Measurements from ENCODE around the gene FXN. TPM values are rescaled to one million over a fixed set of nuclear protein-coding genes. Genes with fewer than 3 reads are reported as not detected.

The FXN gene
- total and polyA plus RNA-seq, 2 donors (not counting 3 experiments of a cell fraction or from before 2014, with no cell fraction given), result 18.2 to 21.2 TPM

GRCh38 chr9:69130456-69131441, 95.2 kb downstream of the FXN start:
- Histone ChIP-seq H3K36me3 (ENCODE audit: control insufficient read depth in 2 of 2, extremely low read depth in 1 of 2, insufficient read depth in 2 of 2, low read length in 2 of 2) (no peaks in the 10 kb centered on the region), H3K4me3 (replicated peaks in 1 of 3; ENCODE audit: insufficient read depth in 1 of 3, low read depth in 1 of 3, low read length in 3 of 3) (no peak overlapping the region), H3K27me3 (ENCODE audit: control insufficient read depth in 2 of 2, insufficient read depth in 2 of 2, low read length in 2 of 2) (no peaks in the 10 kb centered on the region), H3K4me2 (ENCODE audit: insufficient read depth, low read length) (peak overlapping the region; percentile 39), H3K4me1 (ENCODE audit: control insufficient read depth, extremely low read depth, insufficient read depth, low read length) (peaks cover 20% of the 10 kb centered on the region), H3K79me2 (ENCODE audit: control insufficient read depth, insufficient read depth, low read length) (peaks cover 86% of the 10 kb centered on the region), H3K9ac (replicated peaks; ENCODE audit: extremely low read depth, insufficient read depth, low read length) (no peak overlapping the region), H3K9me1 (replicated peaks; ENCODE audit: control insufficient read depth, extremely low read depth, insufficient read depth, low read length) (no peaks in the 10 kb centered on the region), H2AFZ (ENCODE audit: low read depth, low read length) (no peak overlapping the region), H3K27ac (ENCODE audit: insufficient read depth, low read depth, low read length) (peak overlapping the region; percentile 30), H3K9me3 (replicated peaks; ENCODE audit: control insufficient read depth, insufficient read depth, low read length) (no peaks in the 10 kb centered on the region), H4K20me1 (replicated peaks; ENCODE audit: control insufficient read depth, extremely low read depth, insufficient read depth, low read length) (no peaks in the 10 kb centered on the region)
- BruUV-seq (replicated peaks), result no TSS peak
- TF ChIP-seq POLR2A (IDR thresholded peaks at IDR 0.05; ENCODE audit: low read depth, low read length) (no peak), FOS (IDR thresholded peaks at IDR 0.05; ENCODE audit: borderline replicate concordance, insufficient read depth, low read length) (no peak), GATA2 (IDR thresholded peaks at IDR 0.05; ENCODE audit: insufficient read depth, insufficient read length, low read depth, low read length) (no peak), MAX (IDR thresholded peaks at IDR 0.05; ENCODE audit: insufficient read depth, insufficient read length) (peak; percentile 8), POLR2AphosphoS5 (IDR thresholded peaks at IDR 0.05; ENCODE audit: insufficient read depth, low read depth, low read length) (peak; percentile 33)
- dilution Hi-C loops (cut with MboI; ENCODE audit: extremely low pct_ligation_motif_present, low sequenced_read_pairs), result no loop called here
- ChIA-PET POLR2A (interaction anchor here (0.6 to 1.0 kb wide), 3 partner anchors 8 to 63 kb away, joined by 3 to 5 read pairs (median 3); no protein-coding TSS in a partner anchor), CTCF (interaction anchor here (1.3 to 3.1 kb wide), 6 partner anchors 9 to 77 kb away, joined by 3 to 14 read pairs (median 8); no protein-coding TSS in a partner anchor)
- FAIRE-seq (peak; percentile 83), DNase-seq (ENCODE audit: low read depth, low spot score) (peak; percentile 76)
- intact Hi-C loops (cut with micrococcal nuclease), result no loop called here

- no TSS peak for BruUV-seq (replicated peaks)
- peak; percentile 48 for FAIRE-seq
- CTCF ChIA-PET, result interaction anchor here (1.0 to 3.1 kb wide), 7 partner anchors 10 to 92 kb away, joined by 3 to 14 read pairs (median 7); no protein-coding TSS in a partner anchor
These were observed 96.1 kb downstream of the FXN start for GRCh38 chr9:69131682-69132081.

More at GRCh38 chr9:69131682-69132081, 96.1 kb downstream of the FXN start:
- no peaks in the 10 kb centered on the region for H3K9me3 ChIP-seq (replicated peaks; ENCODE audit: control insufficient read depth, insufficient read depth, low read length)
- H2AFZ ChIP-seq (ENCODE audit: low read depth, low read length), result no peak overlapping the region
- no peak for TF ChIP-seq CTCF (IDR thresholded peaks at IDR 0.05; ENCODE audit: extremely low read depth in 1 of 2, insufficient read depth in 1 of 2, low read depth in 1 of 2, low read length in 2 of 2)
- no peak for TF ChIP-seq EZH2 (IDR thresholded peaks at IDR 0.05; ENCODE audit: borderline replicate concordance, low read depth, low read length, severe bottlenecking)
- TF ChIP-seq MYC (IDR thresholded peaks at IDR 0.05; ENCODE audit: low read depth, low read length), result no peak
- peak; percentile 35 for TF ChIP-seq FOS (IDR thresholded peaks at IDR 0.05; ENCODE audit: borderline replicate concordance, insufficient read depth, low read length)
- H3K4me2 ChIP-seq (ENCODE audit: insufficient read depth, low read length), result no peak overlapping the region
- H3K36me3 ChIP-seq (ENCODE audit: control insufficient read depth in 2 of 2, extremely low read depth in 1 of 2, insufficient read depth in 2 of 2, low read length in 2 of 2), result no peaks in the 10 kb centered on the region
- H3K9ac ChIP-seq (replicated peaks; ENCODE audit: extremely low read depth, insufficient read depth, low read length), result no peak overlapping the region
- no peaks in the 10 kb centered on the region for H4K20me1 ChIP-seq (replicated peaks; ENCODE audit: control insufficient read depth, extremely low read depth, insufficient read depth, low read length)
- peak overlapping the region; percentile 16 for H3K27ac ChIP-seq (ENCODE audit: insufficient read depth, low read depth, low read length)
- dilution Hi-C loops (cut with MboI; ENCODE audit: extremely low pct_ligation_motif_present, low sequenced_read_pairs), result no loop called here
- H3K79me2 ChIP-seq (ENCODE audit: control insufficient read depth, insufficient read depth, low read length), result peaks cover 85% of the 10 kb centered on the region
- peak; percentile 53 for DNase-seq (ENCODE audit: low read depth, low spot score)
- POLR2A ChIA-PET, result interaction anchor here (0.6 to 1.0 kb wide), 2 partner anchors 9 to 33 kb away, joined by 3 read pairs; no protein-coding TSS in a partner anchor
- H3K4me3 ChIP-seq (replicated peaks in 1 of 3; ENCODE audit: insufficient read depth in 1 of 3, low read depth in 1 of 3, low read length in 3 of 3), result no peak overlapping the region
- peaks cover 29% of the 10 kb centered on the region for H3K4me1 ChIP-seq (ENCODE audit: control insufficient read depth, extremely low read depth, insufficient read depth, low read length)
- intact Hi-C loops (cut with micrococcal nuclease), result no loop called here
- no peaks in the 10 kb centered on the region for H3K27me3 ChIP-seq (ENCODE audit: control insufficient read depth in 2 of 2, insufficient read depth in 2 of 2, low read length in 2 of 2)
- H3K9me1 ChIP-seq (replicated peaks; ENCODE audit: control insufficient read depth, extremely low read depth, insufficient read depth, low read length), result no peaks in the 10 kb centered on the region
